Ectodermal cell (in vitro differentiated cells): ENCODE measurements around the gene LRP1B.

Source experiments
- H3K27ac ChIP-seq: 2 replicates; pipeline ENCODE4 v1.7.0; 2013; ENCODE audit warnings: mild to moderate bottlenecking, low read depth, low read length; ENCODE audit not compliant: insufficient read depth, poor library complexity, severe bottlenecking
- H3K27me3 ChIP-seq: 2 replicates; pipeline ENCODE4 v1.7.0; 2013; ENCODE audit warnings: mild to moderate bottlenecking, low read length; ENCODE audit not compliant: insufficient read depth, control insufficient read depth, poor library complexity, severe bottlenecking
- H3K36me3 ChIP-seq: one replicate; pipeline ENCODE4 v1.7.0; 2013; ENCODE audit warnings: low read length; ENCODE audit not compliant: control insufficient read depth, insufficient read depth
- H3K4me1 ChIP-seq: one replicate; pipeline ENCODE4 v1.7.0; 2013; ENCODE audit warnings: low read length; ENCODE audit not compliant: control insufficient read depth, insufficient read depth
- H3K4me3 ChIP-seq: 2 replicates; pipeline ENCODE4 v1.7.0; 2013; ENCODE audit warnings: low read depth, low read length, control low read depth; ENCODE audit not compliant: insufficient read depth
- H3K9me3 ChIP-seq: 2 replicates; pipeline ENCODE4 v1.7.0; 2013; ENCODE audit warnings: mild to moderate bottlenecking, low read length, moderate library complexity; ENCODE audit not compliant: control insufficient read depth
- WGBS, 2 experiments: methylation state at CpG; one replicate each; pipeline ENCODE4 v1.1.7; 2013; ENCODE audit warnings: missing lambda C conversion rate in 2 of 2; 5-methylcytosine and 5-hydroxymethylcytosine counted together

LRP1B gene

DNA sequence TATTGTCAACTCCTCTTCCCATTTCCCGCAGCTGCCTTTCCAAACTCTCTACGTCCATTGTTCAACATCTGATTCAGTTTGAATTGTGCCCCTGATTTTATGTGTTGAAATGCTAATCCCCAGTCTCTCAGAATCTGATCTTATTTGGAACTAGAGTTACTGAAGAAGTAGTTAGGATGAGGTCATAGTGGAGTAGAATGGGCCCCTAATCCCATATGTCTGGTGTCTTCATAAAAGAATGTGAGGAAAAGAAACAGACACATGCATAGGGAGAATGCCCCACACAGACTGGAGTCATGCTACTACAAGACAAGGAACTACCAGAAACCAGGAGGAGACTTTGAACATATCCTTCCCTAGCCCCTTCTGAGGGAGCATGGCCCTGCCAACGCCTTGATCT is 99.2 kb downstream of the LRP1B start:
- Histone ChIP-seq H3K27me3 (no peaks in the 10 kb centered on the region), H3K27ac (no peak overlapping the region), H3K4me3 (no peak overlapping the region), H3K4me1 (no peaks in the 10 kb centered on the region), H3K9me3 (no peaks in the 10 kb centered on the region), H3K36me3 (no peaks in the 10 kb centered on the region)
- 69 to 85% methylated on average over 3 of the region's 3 CpGs for WGBS, 2 experiments

DNA sequence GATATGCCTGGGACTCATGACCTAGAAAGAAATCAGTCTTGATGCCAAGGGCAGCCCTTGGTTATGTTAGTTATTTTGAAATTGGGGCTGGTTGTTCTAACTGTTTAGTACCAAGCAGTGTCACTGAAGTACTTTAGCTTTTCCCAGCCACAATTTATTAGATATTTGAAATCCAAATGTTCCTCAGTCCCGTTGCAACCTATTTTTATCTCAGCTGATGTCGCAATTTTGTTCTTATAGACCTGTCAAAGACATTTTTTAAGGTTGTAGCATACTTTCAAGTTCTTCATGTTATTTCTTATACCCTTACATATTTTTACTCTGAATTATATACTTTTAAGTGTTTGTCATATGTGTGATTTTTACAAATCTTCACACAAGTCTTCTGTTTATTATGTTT is 100.1 kb downstream of the LRP1B start:
- Histone ChIP-seq H3K9me3 (no peaks in the 10 kb centered on the region), H3K4me1 (no peaks in the 10 kb centered on the region), H3K36me3 (no peaks in the 10 kb centered on the region), H3K4me3 (no peak overlapping the region), H3K27me3 (no peaks in the 10 kb centered on the region), H3K27ac (no peak overlapping the region)
- WGBS, 2 experiments: 93 to 95% methylated on average over 2 of the region's 2 CpGs

DNA sequence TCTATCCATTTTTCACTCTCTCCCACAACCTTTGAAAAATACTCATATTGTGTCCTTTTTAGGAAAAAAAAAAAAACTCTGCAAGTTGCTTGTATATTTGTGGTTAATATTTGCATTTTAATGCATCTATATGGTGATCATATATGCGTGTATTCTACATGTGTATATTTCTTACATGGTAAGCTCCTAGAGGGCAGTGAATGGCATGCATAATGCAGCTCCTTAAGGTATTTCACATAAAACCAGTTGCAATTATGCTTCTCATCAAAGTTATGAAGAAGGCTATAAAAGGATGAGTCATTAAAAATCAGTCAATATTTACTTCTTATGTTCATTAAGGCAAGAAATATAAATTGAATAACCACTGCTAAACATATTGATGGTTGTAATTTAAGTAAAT is 100.8 kb downstream of the LRP1B start:
- H3K4me1 ChIP-seq: no peaks in the 10 kb centered on the region
- H3K4me3 ChIP-seq: no peak overlapping the region
- WGBS, 2 experiments: 92% methylated on average over 1 of the region's 1 CpG; no CpG with 5 or more reads in 1 of the 2 experiments
- H3K36me3 ChIP-seq: no peaks in the 10 kb centered on the region
- no peaks in the 10 kb centered on the region for H3K27me3 ChIP-seq
- H3K27ac ChIP-seq: no peak overlapping the region
- no peaks in the 10 kb centered on the region for H3K9me3 ChIP-seq

GRCh38 chr2:142025394-142025793 is 105.4 kb downstream of the LRP1B start:
- Histone ChIP-seq H3K27ac (no peak overlapping the region), H3K4me1 (no peaks in the 10 kb centered on the region), H3K9me3 (no peaks in the 10 kb centered on the region), H3K4me3 (no peak overlapping the region), H3K36me3 (no peaks in the 10 kb centered on the region), H3K27me3 (no peaks in the 10 kb centered on the region)
- 88 to 92% methylated on average over 1 of the region's 1 CpG for WGBS, 2 experiments

GRCh38 chr2:142020368-142020767 is 110.4 kb downstream of the LRP1B start:
- Histone ChIP-seq H3K27ac (no peak overlapping the region), H3K4me1 (no peaks in the 10 kb centered on the region), H3K36me3 (no peaks in the 10 kb centered on the region), H3K9me3 (no peaks in the 10 kb centered on the region), H3K27me3 (no peaks in the 10 kb centered on the region), H3K4me3 (no peak overlapping the region)
- WGBS, 2 experiments: 88 to 92% methylated on average over 1 of the region's 1 CpG

GRCh38 chr2:142014536-142014935 is 116.3 kb downstream of the LRP1B start:
- Histone ChIP-seq H3K4me3 (no peak overlapping the region), H3K27ac (no peak overlapping the region), H3K9me3 (no peaks in the 10 kb centered on the region), H3K36me3 (no peaks in the 10 kb centered on the region), H3K4me1 (no peaks in the 10 kb centered on the region), H3K27me3 (no peaks in the 10 kb centered on the region)
- WGBS, 2 experiments: 93 to 96% methylated on average over 1 of the region's 1 CpG

DNA sequence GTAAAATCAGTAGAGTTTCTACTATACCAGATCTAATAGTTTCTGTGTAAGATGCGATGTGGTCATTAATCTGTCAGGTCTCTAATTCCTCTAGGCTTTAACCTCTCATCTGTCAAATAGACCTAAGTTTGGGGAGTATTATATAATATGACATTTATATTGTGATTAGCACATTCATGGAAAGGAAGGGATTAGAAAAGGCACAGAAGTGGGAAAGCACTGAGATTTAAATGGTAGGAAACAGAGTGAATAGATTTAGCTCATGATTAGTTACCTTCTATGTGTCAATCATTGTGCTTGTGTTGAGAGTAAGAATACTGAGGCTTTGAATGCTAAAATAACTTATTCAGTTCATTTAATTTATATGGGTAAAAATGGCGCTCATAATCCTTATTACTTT is 118.0 kb downstream of the LRP1B start:
- Histone ChIP-seq H3K27ac (no peak overlapping the region), H3K9me3 (no peaks in the 10 kb centered on the region), H3K4me3 (no peak overlapping the region), H3K27me3 (no peaks in the 10 kb centered on the region), H3K36me3 (no peaks in the 10 kb centered on the region), H3K4me1 (no peaks in the 10 kb centered on the region)
- WGBS, 2 experiments: 82% methylated on average over 2 of the region's 2 CpGs; no CpG with 5 or more reads in 1 of the 2 experiments

DNA sequence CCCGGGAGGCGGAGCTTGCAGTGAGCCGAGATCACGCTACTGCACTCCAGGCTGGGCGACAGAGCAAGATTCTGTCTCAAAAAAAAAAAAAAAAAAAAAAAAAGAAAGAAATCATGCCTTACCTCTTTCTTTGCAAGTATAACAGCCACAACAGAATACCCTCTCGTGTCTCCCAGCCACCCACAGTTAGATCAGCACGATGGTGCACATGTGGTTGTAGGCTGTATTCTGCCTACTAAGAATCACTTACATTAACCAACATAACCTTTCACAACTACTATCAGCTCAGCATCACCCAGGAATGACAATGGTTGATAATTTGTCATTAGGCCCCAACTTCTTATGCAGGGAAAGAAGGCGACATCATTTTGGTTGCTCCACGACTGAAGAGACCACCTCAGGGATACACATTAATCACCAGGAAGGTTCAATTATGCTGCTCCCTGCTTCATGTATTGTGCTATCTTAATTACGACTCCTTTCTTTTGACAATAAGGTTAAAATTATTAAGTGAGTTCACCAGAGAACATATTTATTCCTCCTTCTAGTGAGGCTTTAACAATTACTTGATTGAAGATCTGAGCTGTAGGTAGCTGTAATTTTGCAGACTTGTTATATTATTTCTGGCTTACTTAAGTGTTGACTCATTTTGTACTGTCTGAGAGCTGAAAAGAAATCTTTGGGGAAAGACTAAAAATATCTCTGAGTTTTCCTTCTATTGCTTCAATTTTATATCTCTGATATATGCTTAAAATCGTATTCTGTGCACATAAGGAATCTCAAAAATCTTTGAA is 120.1 kb downstream of the LRP1B start:
- no peak overlapping the region for H3K4me3 ChIP-seq
- no peaks in the 10 kb centered on the region for H3K27me3 ChIP-seq
- no peaks in the 10 kb centered on the region for H3K4me1 ChIP-seq
- no peaks in the 10 kb centered on the region for H3K9me3 ChIP-seq
- H3K27ac ChIP-seq: no peak overlapping the region
- WGBS, 2 experiments: 96 to 97% methylated on average over 10 of the region's 11 CpGs
- H3K36me3 ChIP-seq: no peaks in the 10 kb centered on the region

DNA sequence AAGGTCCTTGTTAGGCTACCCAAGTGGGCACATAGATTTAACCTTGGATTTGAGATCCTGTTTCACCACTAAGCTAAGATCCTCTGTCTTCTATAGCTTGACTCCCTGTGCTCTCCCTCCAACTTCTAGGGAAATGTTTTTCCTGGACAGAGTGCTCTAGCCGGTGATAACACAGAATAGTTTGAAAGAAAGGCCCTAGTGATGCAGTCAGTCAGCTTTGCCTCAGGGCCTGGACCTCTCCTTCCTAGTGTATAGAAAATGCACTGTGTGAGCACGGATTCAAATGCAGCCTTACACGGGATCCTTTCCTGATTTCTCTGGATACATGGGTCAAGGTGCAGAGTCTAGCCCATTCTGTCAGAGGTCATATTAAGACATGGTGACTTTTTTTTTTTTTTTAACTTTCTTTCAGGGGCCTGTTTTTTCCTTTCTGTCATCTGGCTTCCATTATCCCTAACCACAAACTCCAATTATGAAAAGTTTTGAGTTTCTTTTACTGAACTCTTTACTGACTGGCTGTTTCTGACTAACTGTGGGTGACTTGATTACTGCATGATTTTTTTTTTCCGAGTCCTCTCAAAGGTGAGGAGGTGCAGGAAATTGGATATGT is 122.6 kb downstream of the LRP1B start:
- no peaks in the 10 kb centered on the region for H3K36me3 ChIP-seq
- no peaks in the 10 kb centered on the region for H3K9me3 ChIP-seq
- 93 to 96% methylated on average over 3 to 4 of the region's 4 CpGs for WGBS, 2 experiments
- H3K27me3 ChIP-seq: no peaks in the 10 kb centered on the region
- no peak overlapping the region for H3K27ac ChIP-seq
- no peak overlapping the region for H3K4me3 ChIP-seq
- no peaks in the 10 kb centered on the region for H3K4me1 ChIP-seq

DNA sequence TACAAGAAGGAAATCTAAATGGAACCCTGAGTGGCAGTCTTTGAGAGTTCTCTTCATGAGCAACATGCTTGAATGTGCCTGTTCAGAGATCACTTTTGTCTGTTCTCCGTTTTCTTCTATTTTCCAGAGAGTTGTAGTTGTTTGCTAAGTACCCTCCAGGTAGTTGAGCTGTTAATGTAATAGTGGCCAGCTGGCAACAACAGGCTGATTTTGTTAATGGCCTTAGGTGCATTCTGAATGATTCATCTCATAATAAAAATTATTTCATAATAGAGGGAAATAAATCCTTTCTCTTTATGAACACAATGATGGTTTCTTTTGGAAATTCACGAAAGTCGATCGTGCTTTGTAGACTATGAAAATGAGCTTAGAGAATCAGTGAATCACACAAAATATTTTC is 136.8 kb downstream of the LRP1B start:
- Histone ChIP-seq H3K27ac (no peak overlapping the region), H3K27me3 (no peaks in the 10 kb centered on the region), H3K4me3 (no peak overlapping the region), H3K9me3 (no peaks in the 10 kb centered on the region), H3K36me3 (no peaks in the 10 kb centered on the region), H3K4me1 (no peaks in the 10 kb centered on the region)
- 95 to 100% methylated on average over 1 of the region's 4 CpGs for WGBS, 2 experiments
